ENCODE results near the gene GDF15. TPM values are rescaled to one million over a fixed set of nuclear protein-coding genes. Genes with fewer than 3 reads are reported as not detected.

The GDF15 gene
- total and polyA plus RNA-seq, 2 experiments from 2014 or later = 12.6 to 19.8 TPM

- ATAC-seq = no peak
- Mint-ChIP-seq H3K4me1 (peaks cover 35% of the 10 kb centered on the region), H3K36me3 (ENCODE audit: low read depth) (no peaks in the 10 kb centered on the region), H3K27me3 (ENCODE audit: insufficient read depth, low read depth, poor library complexity) (peaks cover 37% of the 10 kb centered on the region), H3K27ac (no peak overlapping the region), H3K4me3 (no peak overlapping the region), H3K9me3 (no peaks in the 10 kb centered on the region)
- H3K4me3 ChIP-seq = no peak overlapping the region
- no peak overlapping the region for H2AFZ ChIP-seq
- H3K4me2 ChIP-seq = no peak overlapping the region
- H3F3A ChIP-seq (replicated peaks; ENCODE audit: low read depth) = peaks cover 11% of the 10 kb centered on the region
- H3K9me2 ChIP-seq (ENCODE audit: insufficient read depth) = no peaks in the 10 kb centered on the region
- no peaks in the 10 kb centered on the region for H3K79me2 ChIP-seq (replicated peaks; ENCODE audit: insufficient read depth)
- H3K27me3 ChIP-seq (ENCODE audit: insufficient read depth) = peaks cover 34% of the 10 kb centered on the region
- H3K36me3 ChIP-seq (ENCODE audit: insufficient read depth) = no peaks in the 10 kb centered on the region
- H3K27ac ChIP-seq (ENCODE audit: low read depth) = no peak overlapping the region
- no peak for DNase-seq (ENCODE audit: low spot score)
- TF ChIP-seq REST (IDR thresholded peaks at IDR 0.05; ENCODE audit: unreplicated experiment) = no peak
- no peak for TF ChIP-seq STAT1 (IDR thresholded peaks at IDR 0.05; ENCODE audit: unreplicated experiment)
- no peak for TF ChIP-seq NANOG (IDR thresholded peaks at IDR 0.05; ENCODE audit: borderline replicate concordance)
- no peak for TF ChIP-seq ETS1 (IDR thresholded peaks at IDR 0.05)
- TF ChIP-seq ZNF331 (CRISPR knock-in tag; IDR thresholded peaks at IDR 0.05; ENCODE audit: low read depth) = no peak
- no peak for TF ChIP-seq CTCF (conservative IDR thresholded peaks at IDR 0.05; ENCODE audit: low read depth in 2 of 2)
- TF ChIP-seq ZNF114 (CRISPR knock-in tag; IDR thresholded peaks at IDR 0.05) = no peak
- TF ChIP-seq POLR2AphosphoS5 (IDR thresholded peaks at IDR 0.05; ENCODE audit: low read depth) = no peak
- no peak for TF ChIP-seq JUNB (IDR thresholded peaks at IDR 0.05; ENCODE audit: unreplicated experiment)
- TF ChIP-seq EZH2phosphoT487 (IDR thresholded peaks at IDR 0.05; ENCODE audit: unreplicated experiment) = no peak
- no peak for TF ChIP-seq ZNF462 (CRISPR knock-in tag; IDR thresholded peaks at IDR 0.05)
- TF ChIP-seq EZH2 (IDR thresholded peaks at IDR 0.05; ENCODE audit: low read depth, unreplicated experiment) = no peak
- no peak for TF ChIP-seq CREB1 (CRISPR knock-in tag; IDR thresholded peaks at IDR 0.05; ENCODE audit: low read depth)
- H3K4me1 ChIP-seq (ENCODE audit: insufficient read depth) = peaks cover 7% of the 10 kb centered on the region; the same call in 1 of the 2 replicates
- peaks cover 6% of the 10 kb centered on the region; the same call in 1 of the 2 replicates for H4K20me1 ChIP-seq (replicated peaks; ENCODE audit: insufficient read depth)
Observed at GRCh38 chr19:18422530-18423191, 36.7 kb downstream of the GDF15 start.

Measured in GM23338 (cell line).